HG02571 (cell line): ENCODE data around the gene FAM149A.
A peak's percentile ranks its signal among the peaks of the same experiment; 100 is the strongest.

Experiments
- ATAC-seq: cut with Tn5 transposase; IDR thresholded peaks from one replicate; pipeline ENCODE4 v1.9.1; 2021; ENCODE audit warnings: mild to moderate bottlenecking, moderate library complexity; ENCODE audit not compliant: unreplicated experiment

Gene FAM149A

GRCh38 chr4:186151499-186151898 lies 47.0 kb downstream of the FAM149A start:
- ATAC-seq = peak; percentile 59

GRCh38 chr4:186158021-186158813 lies 53.7 kb downstream of the FAM149A start:
- ATAC-seq = no peak

- no peak for ATAC-seq
Observed at GRCh38 chr4:186158966-186159365, 54.5 kb downstream of the FAM149A start.

- ATAC-seq = no peak
Observed at GRCh38 chr4:186159613-186160012, 55.1 kb downstream of the FAM149A start.

- peak; percentile 99 for ATAC-seq
Observed at GRCh38 chr4:186161138-186161537, 56.6 kb downstream of the FAM149A start.

- ATAC-seq = no peak
Observed at GRCh38 chr4:186166852-186167512, 62.5 kb downstream of the FAM149A start.

- no peak for ATAC-seq
Observed at GRCh38 chr4:186167605-186168004, 63.1 kb downstream of the FAM149A start.

- ATAC-seq = no peak
Observed at GRCh38 chr4:186168750-186169149, 64.2 kb downstream of the FAM149A start.

GRCh38 chr4:186169333-186169944 lies 64.9 kb downstream of the FAM149A start:
- ATAC-seq = no peak

GRCh38 chr4:186169945-186170802 lies 65.7 kb downstream of the FAM149A start:
- ATAC-seq = no peak

GRCh38 chr4:186170966-186171365 lies 66.5 kb downstream of the FAM149A start:
- ATAC-seq = no peak

- no peak for ATAC-seq
Observed at GRCh38 chr4:186172546-186172945, 68.0 kb downstream of the FAM149A start.

- ATAC-seq = no peak
Observed at GRCh38 chr4:186188107-186188506, 83.6 kb downstream of the FAM149A start.

- no peak for ATAC-seq
Observed at GRCh38 chr4:186189656-186190055, 85.2 kb downstream of the FAM149A start.

- ATAC-seq = peak; percentile 34
Observed at GRCh38 chr4:186190581-186191199, 86.2 kb downstream of the FAM149A start.

GRCh38 chr4:186191200-186192065 lies 86.9 kb downstream of the FAM149A start, which contains the start of gene CYP4V2:
Gene CYP4V2, plus strand, starts transcription at chr4:186191567. Its CDS starts 257 bp downstream, at chr4:186191824.
- peak; percentile 84 for ATAC-seq

GRCh38 chr4:186192066-186192612 lies 87.6 kb downstream of the FAM149A start:
- peak; percentile 13 for ATAC-seq

- ATAC-seq = no peak
Observed at GRCh38 chr4:186193851-186194250, 89.3 kb downstream of the FAM149A start.

GRCh38 chr4:186196063-186196462 lies 91.6 kb downstream of the FAM149A start:
- ATAC-seq = no peak
